GM10248 (cell line): ENCODE results near the gene MAP4K2.
"Not testable (repeated sequence)": the region's sequence is repeated elsewhere in the genome, so short reads cannot be mapped to it uniquely, and the experiment has no call there.

Experiments
- CTCF ChIA-PET: fragments of 300-600 bp; sonication (Branson Sonifier 250); formaldehyde crosslinking; extraction: SDS; loops from one replicate; lab custom pipeline; 2021; ENCODE audit warnings: antibody characterized with exemption; lab: Yijun Ruan, JAX
- POLR2A ChIA-PET: fragments of 350-650 bp; sonication (Branson Sonifier 250); formaldehyde crosslinking; extraction: SDS; loops from one replicate; lab custom pipeline; 2020; ENCODE audit warnings: antibody characterized with exemption; lab: Yijun Ruan, JAX
- DNase-seq: peaks from one replicate; pipeline ENCODE4 v3.0.0; 2012; ENCODE audit errors: extremely low spot score
- CTCF ChIP-seq: IDR thresholded peaks from 2 replicates; pipeline ENCODE4 v1.5.1; 2012; ENCODE audit warnings: mild to moderate bottlenecking, low read depth; ENCODE audit errors: extremely low read depth, missing control alignments, control extremely low read depth

The MAP4K2 gene

GRCh38 chr11:64848214-64848825 lies 45.3 kb upstream of the MAP4K2 start:
- ChIA-PET CTCF (interaction anchor here (0.7 to 33.1 kb wide), 27 partner anchors 13 to 481 kb away, joined by 3 to 1137 read pairs (median 6); partner anchors contain the start of genes ARL2, BATF2, EHD1 and MAP4K2), POLR2A (interaction anchor here (0.6 to 11.9 kb wide), 6 partner anchors 17 to 200 kb away, joined by 3 to 129 read pairs (median 6); partner anchors contain the start of genes ARL2 and EHD1)
- DNase-seq, result no peak
- TF ChIP-seq CTCF, result no peak

- peak; percentile 98 for TF ChIP-seq CTCF
- ChIA-PET POLR2A (interaction anchor here (0.6 to 11.9 kb wide), 5 partner anchors 13 to 167 kb away, joined by 3 to 129 read pairs (median 4); partner anchors contain the start of genes ARL2 and EHD1), CTCF (interaction anchor here (0.7 to 33.1 kb wide), 31 partner anchors 12 to 469 kb away, joined by 3 to 1137 read pairs (median 5); partner anchors contain the start of genes ARL2, BATF2, CDC42EP2 and EHD1)
- peak; percentile 88 for DNase-seq
Observed at GRCh38 chr11:64846998-64847666, 44.1 kb upstream of the MAP4K2 start.

- POLR2A ChIA-PET, result interaction anchor here (11.9 kb wide), 1 partner anchor 30 kb away, joined by 129 read pairs; the partner anchor contains the start of gene EHD1
- CTCF ChIA-PET, result interaction anchor here (1.1 to 33.1 kb wide), 12 partner anchors 11 to 469 kb away, joined by 3 to 1137 read pairs (median 8); partner anchors contain the start of genes ARL2, BATF2, CDC42EP2 and EHD1
- DNase-seq, result not testable (repeated sequence)
Observed at GRCh38 chr11:64845776-64846129, 42.7 kb upstream of the MAP4K2 start.

GRCh38 chr11:64845129-64845775 lies 42.2 kb upstream of the MAP4K2 start:
- ChIA-PET CTCF (interaction anchor here (1.3 to 33.1 kb wide), 9 partner anchors 10 to 276 kb away, joined by 3 to 1137 read pairs (median 11); partner anchors contain the start of genes ARL2, BATF2, EHD1 and TM7SF2), POLR2A (interaction anchor here (1.4 to 11.9 kb wide), 2 partner anchors 31 to 272 kb away, joined by 3 to 129 read pairs; partner anchors contain the start of genes EHD1 and ZNHIT2)
- TF ChIP-seq CTCF, result no peak
- DNase-seq, result no peak

GRCh38 chr11:64844330-64845128 lies 41.5 kb upstream of the MAP4K2 start, which contains the start of gene CDC42BPG:
Gene CDC42BPG (minus strand): TSS chr11:64844653. CDS start chr11:64844569, 84 bp downstream.
- CTCF ChIA-PET, result interaction anchor here (0.8 to 33.1 kb wide), 18 partner anchors 8 to 277 kb away, joined by 3 to 1137 read pairs (median 4); partner anchors contain the start of genes ARL2, EHD1 and TM7SF2
- POLR2A ChIA-PET, result interaction anchor here (1.4 to 11.9 kb wide), 2 partner anchors 31 to 273 kb away, joined by 3 to 129 read pairs; partner anchors contain the start of genes EHD1 and ZNHIT2
- DNase-seq, result peak; percentile 83
- peak; percentile 82 for TF ChIP-seq CTCF
